ENCODE measurements around the gene PINLYP. TPM values are rescaled to one million over a fixed set of nuclear protein-coding genes. Genes with fewer than 3 reads are reported as not detected.

PINLYP gene
- polyA plus RNA-seq, 1 of the 3 experiments (the other 2 are of a cell fraction): 5.5 TPM

DNA sequence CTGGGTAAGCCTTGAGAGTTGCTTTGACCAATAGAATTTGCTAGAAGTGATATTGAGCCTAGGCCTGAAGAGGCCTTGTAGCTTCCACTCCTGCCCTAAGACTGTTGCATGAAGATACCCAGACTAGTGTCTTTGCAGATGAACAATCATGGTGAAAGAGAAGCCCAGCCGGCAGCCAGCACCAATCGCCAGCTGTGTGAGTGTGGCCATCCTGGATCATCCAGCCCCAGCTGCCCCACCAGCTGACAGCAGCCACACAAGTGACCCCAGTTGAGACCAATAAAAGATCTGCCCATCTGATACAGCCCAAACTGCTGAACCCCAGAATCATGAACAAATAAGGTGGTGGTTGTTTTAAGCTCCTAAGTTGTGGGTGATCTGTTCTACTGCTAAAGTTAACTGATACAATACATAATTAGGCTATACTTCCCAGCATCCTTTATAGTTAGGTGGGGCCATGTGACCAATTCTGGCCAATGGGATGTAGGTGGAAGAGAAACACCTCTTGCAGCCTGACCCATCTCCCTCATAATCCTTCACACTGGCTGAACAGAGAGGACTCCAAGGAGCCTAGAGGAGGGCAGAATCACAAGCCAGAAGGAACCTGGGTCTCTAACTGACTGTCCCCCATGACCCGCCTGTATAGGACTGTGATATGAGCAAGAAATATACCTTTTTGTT lies 53.2 kb downstream of the PINLYP start:
- CTCF ChIA-PET: interaction anchor here (1.2 kb wide), 1 partner anchor 74 kb away, joined by 4 read pairs; no protein-coding TSS in a partner anchor
- Histone ChIP-seq H3K27me3 (ENCODE audit: insufficient read depth) (no peaks in the 10 kb centered on the region), H3K4me2 (no peak overlapping the region), H3F3A (replicated peaks; ENCODE audit: insufficient read depth) (no peaks in the 10 kb centered on the region), H2AFZ (ENCODE audit: low read depth) (no peak overlapping the region), H3K9me3 (no peaks in the 10 kb centered on the region), H4K20me1 (ENCODE audit: insufficient read depth) (no peaks in the 10 kb centered on the region), H3K27ac (ENCODE audit: low read depth in 2 of 2, low read length in 1 of 2) (no peak overlapping the region), H3K4me3 (ENCODE audit: low read depth in 2 of 2, low read length in 1 of 2) (no peak overlapping the region), H3K79me2 (ENCODE audit: insufficient read depth) (no peaks in the 10 kb centered on the region), H3K9ac (no peak overlapping the region), H3K9me2 (no peaks in the 10 kb centered on the region), H3K4me1 (ENCODE audit: control insufficient read depth in 1 of 2, insufficient read depth in 2 of 2, low read depth in 1 of 2, low read length in 1 of 2) (no peaks in the 10 kb centered on the region), H3K36me3 (replicated peaks in 1 of 2; ENCODE audit: control insufficient read depth in 1 of 2, insufficient read depth in 2 of 2, low read length in 1 of 2) (peaks cover 0 to 3% of the 10 kb centered on the region in 2 experiments)
- no peak for DNase-seq
- POLR2A ChIA-PET: interaction anchor here (0.6 kb wide), 1 partner anchor 15 kb away, joined by 4 read pairs; no protein-coding TSS in a partner anchor
- TF ChIP-seq, protein P1, sequence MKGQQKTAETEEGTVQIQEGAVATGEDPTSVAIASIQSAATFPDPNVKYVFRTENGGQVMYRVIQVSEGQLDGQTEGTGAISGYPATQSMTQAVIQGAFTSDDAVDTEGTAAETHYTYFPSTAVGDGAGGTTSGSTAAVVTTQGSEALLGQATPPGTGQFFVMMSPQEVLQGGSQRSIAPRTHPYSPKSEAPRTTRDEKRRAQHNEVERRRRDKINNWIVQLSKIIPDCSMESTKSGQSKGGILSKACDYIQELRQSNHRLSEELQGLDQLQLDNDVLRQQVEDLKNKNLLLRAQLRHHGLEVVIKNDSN (IDR thresholded peaks at IDR 0.05; ENCODE audit: borderline replicate concordance, low read depth): peak; percentile 59; the same call in 1 of the 2 replicates
- TF ChIP-seq RCOR1 (IDR thresholded peaks at IDR 0.05; ENCODE audit: low read length): no peak
- 97% methylated on average over 3 of the region's 3 CpGs for whole genome bisulfite sequencing (ENCODE audit: low lambda C conversion rate)

DNA sequence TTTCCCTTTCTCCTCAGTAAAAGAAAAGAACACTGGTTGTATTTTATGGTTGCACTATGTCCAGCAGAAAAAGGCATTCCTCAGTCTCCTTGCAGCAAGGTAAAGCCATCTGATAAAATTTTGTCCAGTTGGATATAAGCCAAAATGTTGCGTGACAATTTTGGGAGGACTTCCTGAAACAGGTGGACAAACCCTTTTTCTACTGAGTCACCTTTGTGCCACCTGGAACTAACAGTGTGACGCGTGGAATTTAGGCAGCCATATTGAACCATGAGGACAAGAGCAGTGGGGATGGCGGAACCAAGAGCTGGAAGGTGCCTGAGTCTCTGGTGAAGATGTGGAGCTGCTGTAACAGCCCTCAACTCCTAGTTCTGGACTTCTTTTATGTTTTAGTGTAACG lies 55.9 kb downstream of the PINLYP start:
- Histone ChIP-seq H3K9me2 (no peaks in the 10 kb centered on the region), H3K27ac (ENCODE audit: low read depth in 2 of 2, low read length in 1 of 2) (no peak overlapping the region), H3K4me3 (ENCODE audit: low read depth in 2 of 2, low read length in 1 of 2) (no peak overlapping the region), H3K9me3 (no peaks in the 10 kb centered on the region), H3K9ac (no peak overlapping the region), H3K79me2 (ENCODE audit: insufficient read depth) (no peaks in the 10 kb centered on the region), H3F3A (replicated peaks; ENCODE audit: insufficient read depth) (no peaks in the 10 kb centered on the region), H3K4me2 (no peak overlapping the region), H2AFZ (ENCODE audit: low read depth) (no peak overlapping the region), H3K4me1 (ENCODE audit: control insufficient read depth in 1 of 2, insufficient read depth in 2 of 2, low read depth in 1 of 2, low read length in 1 of 2) (no peaks in the 10 kb centered on the region; a peak in 1 of 4 replicates), H3K27me3 (ENCODE audit: insufficient read depth) (no peaks in the 10 kb centered on the region), H3K36me3 (replicated peaks in 1 of 2; ENCODE audit: control insufficient read depth in 1 of 2, insufficient read depth in 2 of 2, low read length in 1 of 2) (no peaks in the 10 kb centered on the region), H4K20me1 (ENCODE audit: insufficient read depth) (no peaks in the 10 kb centered on the region)
- DNase-seq: no peak
- ChIA-PET CTCF (interaction anchor here (0.8 kb wide), 1 partner anchor 184 kb away, joined by 3 read pairs; no protein-coding TSS in a partner anchor), POLR2A (no interaction called here)
- TF ChIP-seq TCF12 (IDR thresholded peaks at IDR 0.05) (no peak), EZH2phosphoT487 (IDR thresholded peaks at IDR 0.05; ENCODE audit: borderline replicate concordance, low read depth) (no peak), RFX5 (IDR thresholded peaks at IDR 0.05; ENCODE audit: low read length) (no peak), FOSL2 (IDR thresholded peaks at IDR 0.05; ENCODE audit: borderline replicate concordance, low read depth) (no peak), ELF1 (IDR thresholded peaks at IDR 0.05) (no peak), POLR2AphosphoS5 (IDR thresholded peaks at IDR 0.05; ENCODE audit: low read depth, low read length) (no peak)
- TF ChIP-seq, protein P2, sequence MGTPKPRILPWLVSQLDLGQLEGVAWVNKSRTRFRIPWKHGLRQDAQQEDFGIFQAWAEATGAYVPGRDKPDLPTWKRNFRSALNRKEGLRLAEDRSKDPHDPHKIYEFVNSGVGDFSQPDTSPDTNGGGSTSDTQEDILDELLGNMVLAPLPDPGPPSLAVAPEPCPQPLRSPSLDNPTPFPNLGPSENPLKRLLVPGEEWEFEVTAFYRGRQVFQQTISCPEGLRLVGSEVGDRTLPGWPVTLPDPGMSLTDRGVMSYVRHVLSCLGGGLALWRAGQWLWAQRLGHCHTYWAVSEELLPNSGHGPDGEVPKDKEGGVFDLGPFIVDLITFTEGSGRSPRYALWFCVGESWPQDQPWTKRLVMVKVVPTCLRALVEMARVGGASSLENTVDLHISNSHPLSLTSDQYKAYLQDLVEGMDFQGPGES (IDR thresholded peaks at IDR 0.05; ENCODE audit: low read depth, low read length): no peak
- TF ChIP-seq, protein P3, sequence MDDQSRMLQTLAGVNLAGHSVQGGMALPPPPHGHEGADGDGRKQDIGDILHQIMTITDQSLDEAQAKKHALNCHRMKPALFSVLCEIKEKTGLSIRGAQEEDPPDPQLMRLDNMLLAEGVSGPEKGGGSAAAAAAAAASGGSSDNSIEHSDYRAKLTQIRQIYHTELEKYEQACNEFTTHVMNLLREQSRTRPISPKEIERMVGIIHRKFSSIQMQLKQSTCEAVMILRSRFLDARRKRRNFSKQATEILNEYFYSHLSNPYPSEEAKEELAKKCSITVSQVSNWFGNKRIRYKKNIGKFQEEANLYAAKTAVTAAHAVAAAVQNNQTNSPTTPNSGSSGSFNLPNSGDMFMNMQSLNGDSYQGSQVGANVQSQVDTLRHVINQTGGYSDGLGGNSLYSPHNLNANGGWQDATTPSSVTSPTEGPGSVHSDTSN (IDR thresholded peaks at IDR 0.05): no peak
- WGBS (ENCODE audit: low lambda C conversion rate): 95% methylated on average over 5 of the region's 5 CpGs

Other genes starting within 250 kb of the PINLYP start
- gene CD177, start 222.1 kb upstream of the PINLYP start, polyA plus RNA-seq (2012; rRNA removed): 0.54 and 0.88 TPM in 2 replicates
- gene TEX101, start 160.9 kb upstream of the PINLYP start, polyA plus RNA-seq (2012; rRNA removed): 0.07 and 0.32 TPM in 2 replicates
- gene LYPD3, start 110.2 kb upstream of the PINLYP start, polyA plus RNA-seq (2012; rRNA removed): 3.4 and 4.2 TPM in 2 replicates
- 10.9 and 15.6 TPM in 2 replicates for gene PHLDB3, start 71.1 kb upstream of the PINLYP start, polyA plus RNA-seq (2012; rRNA removed)
- 74.9 and 86.2 TPM in 2 replicates for gene ETHE1, start 48.6 kb upstream of the PINLYP start, polyA plus RNA-seq (2012; rRNA removed)
- 0.31 and 1.0 TPM in 2 replicates for gene ZNF575, start 42.6 kb upstream of the PINLYP start, polyA plus RNA-seq (2012; rRNA removed)
- 24.7 and 30.3 TPM in 2 replicates for gene XRCC1, start 274 bp upstream of the PINLYP start, polyA plus RNA-seq (2012; rRNA removed)
- gene IRGQ, start 20.3 kb downstream of the PINLYP start, polyA plus RNA-seq (2012; rRNA removed): 8.4 and 10.8 TPM in 2 replicates
- gene ZNF576, start 20.8 kb downstream of the PINLYP start, polyA plus RNA-seq (2012; rRNA removed): 12.8 and 13.6 TPM in 2 replicates
- 0.15 and 0.19 TPM in 2 replicates for gene SRRM5, start 36.3 kb downstream of the PINLYP start, polyA plus RNA-seq (2012; rRNA removed)
- gene ZNF428, start 43.8 kb downstream of the PINLYP start, polyA plus RNA-seq (2012; rRNA removed): 60.9 and 79.5 TPM in 2 replicates
- gene CADM4, start 64.0 kb downstream of the PINLYP start, polyA plus RNA-seq (2012; rRNA removed): 21.4 and 28.9 TPM in 2 replicates
- gene PLAUR, start 94.4 kb downstream of the PINLYP start, polyA plus RNA-seq (2012; rRNA removed): 249 and 299 TPM in 2 replicates
- gene IRGC, start 140.3 kb downstream of the PINLYP start, polyA plus RNA-seq (2012; rRNA removed): not detected in 2 replicates
- 17.3 and 24.3 TPM in 2 replicates for gene SMG9, start 179.2 kb downstream of the PINLYP start, polyA plus RNA-seq (2012; rRNA removed)
- 21.0 and 22.2 TPM in 2 replicates for gene KCNN4, start 205.2 kb downstream of the PINLYP start, polyA plus RNA-seq (2012; rRNA removed)
- gene LYPD5, start 226.6 kb downstream of the PINLYP start, polyA plus RNA-seq (2012; rRNA removed): 0.05 and 0.13 TPM in 2 replicates